Measurements from ENCODE around the gene STK4. TPM values are rescaled to one million over a fixed set of nuclear protein-coding genes. Genes with fewer than 3 reads are reported as not detected.
A peak's percentile ranks its signal among the peaks of the same experiment; 100 is the strongest.

The STK4 gene
- total and polyA plus RNA-seq, 2 of the 8 experiments (the other 6 are each of a cell fraction or from before 2014, with no cell fraction given): 12.0 to 34.3 TPM

DNA sequence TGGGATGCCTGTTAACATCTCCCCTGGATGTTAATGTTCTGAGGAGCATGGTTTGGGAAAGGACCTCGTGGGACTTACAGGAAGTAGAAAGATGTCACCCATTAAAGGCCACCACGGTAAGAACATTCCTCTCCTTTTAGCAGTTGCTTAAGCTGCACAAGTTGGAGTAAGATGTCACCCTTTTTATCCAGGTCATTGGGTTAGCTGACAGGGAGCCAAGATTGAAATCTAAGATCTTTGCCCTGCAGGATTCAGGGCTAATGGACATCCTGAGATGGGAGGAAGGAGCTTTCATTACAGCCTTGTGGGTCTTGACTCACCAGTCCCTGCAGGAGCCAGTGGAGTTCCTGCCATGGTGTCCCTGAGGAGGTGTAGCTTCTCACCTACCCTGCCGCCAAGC is 34.4 kb upstream of the STK4 start:
- Histone ChIP-seq H3K4me2 (ENCODE audit: insufficient read depth in 1 of 2, low read depth in 2 of 2, low read length in 2 of 2) (no peak overlapping the region), H2BK12ac (ENCODE audit: low read depth, low read length) (no peak overlapping the region), H2AK5ac (ENCODE audit: low read depth, low read length) (no peak overlapping the region), H4K20me1 (replicated peaks in 1 of 2; ENCODE audit: control insufficient read depth in 1 of 2, insufficient read depth in 2 of 2, low read length in 2 of 2) (peaks cover 2 to 5% of the 10 kb centered on the region in 2 experiments), H3K4me3 (ENCODE audit: extremely low read depth in 1 of 4, insufficient read depth in 2 of 4, low read depth in 3 of 4, low read length in 4 of 4) (no peak overlapping the region), H3K36me3 (ENCODE audit: control insufficient read depth in 2 of 4, insufficient read depth in 4 of 4, low read length in 3 of 4) (peaks cover 8 to 55% (median 37%) of the 10 kb centered on the region in 4 experiments), H3K4me1 (replicated peaks in 1 of 4; ENCODE audit: control insufficient read depth in 3 of 4, insufficient read depth in 4 of 4, low read length in 3 of 4) (no peaks in the 10 kb centered on the region), H2BK5ac (ENCODE audit: low read depth, low read length) (no peak overlapping the region), H4K8ac (ENCODE audit: extremely low read depth, insufficient read depth, low read length) (0 out of 2 replicates have a peak overlapping the region, but pooled peaks have one; percentile 43), H3K9me3 (ENCODE audit: insufficient read depth in 2 of 2, low read depth in 1 of 2, low read length in 1 of 2) (no peaks in the 10 kb centered on the region), H3K27ac (ENCODE audit: low read depth, low read length) (no peak overlapping the region), H3K27me3 (replicated peaks in 1 of 4; ENCODE audit: control insufficient read depth in 3 of 4, extremely low read depth in 1 of 4, insufficient read depth in 3 of 4, low read length in 3 of 4) (no peaks in the 10 kb centered on the region), H2BK15ac (ENCODE audit: low read length) (no peak overlapping the region), H3K9ac (replicated peaks in 1 of 4; ENCODE audit: extremely low read depth in 1 of 4, low read depth in 3 of 4, low read length in 3 of 4) (no peak overlapping the region), H2BK120ac (replicated peaks; ENCODE audit: low read depth, low read length) (no peak overlapping the region), H3K56ac (replicated peaks; ENCODE audit: insufficient read length, low read depth, low read length) (no peak overlapping the region), H3K4ac (replicated peaks; ENCODE audit: insufficient read length, low read depth, low read length) (no peak overlapping the region), H3K18ac (ENCODE audit: extremely low read depth, low read length) (no peak overlapping the region), H2BK20ac (ENCODE audit: low read length) (no peak overlapping the region), H3K14ac (ENCODE audit: insufficient read length) (no peak overlapping the region), H4K5ac (ENCODE audit: insufficient read length, low read depth, low read length) (no peak overlapping the region), H4K91ac (replicated peaks; ENCODE audit: insufficient read length, low read length) (no peak overlapping the region), H3K79me1 (ENCODE audit: low read depth, low read length) (no peaks in the 10 kb centered on the region; the same call in 1 of the 2 replicates), H2AFZ (ENCODE audit: low read length) (no peak overlapping the region), H3K23ac (ENCODE audit: insufficient read length) (no peak overlapping the region), H3K79me2 (ENCODE audit: control insufficient read depth in 1 of 2, insufficient read depth in 2 of 2, low read length in 2 of 2) (no peaks in the 10 kb centered on the region), H3K23me2 (ENCODE audit: low read depth, low read length) (no peaks in the 10 kb centered on the region)
- no peak for DNase-seq (ENCODE audit: low read depth in 1 of 2, low spot score in 2 of 2)
- whole genome bisulfite sequencing, 2 experiments (ENCODE audit: extremely low coverage in 1 of 2, insufficient coverage in 1 of 2, insufficient read length in 1 of 2, insufficient replicate concordance in 2 of 2, low coverage in 1 of 2, low lambda C conversion rate in 2 of 2, missing lambda C conversion rate in 1 of 2): 88% methylated on average over 3 of the region's 3 CpGs; no CpG with 5 or more reads in 1 of the 2 experiments
- no peak for FAIRE-seq
- ChIA-PET CTCF (ENCODE audit: partially characterized antibody) (interaction anchor here (1.5 kb wide), 1 partner anchor 20 kb away, joined by 3 read pairs; no protein-coding TSS in a partner anchor), POLR2A (ENCODE audit: partially characterized antibody) (interaction anchor here (0.9 to 4.9 kb wide), 4 partner anchors 9 to 13 kb away, joined by 3 to 27 read pairs (median 9); no protein-coding TSS in a partner anchor)
- TF ChIP-seq KDM4A (IDR thresholded peaks at IDR 0.05; ENCODE audit: low read depth, low read length, severe bottlenecking): no peak
- TF ChIP-seq SP4 (IDR thresholded peaks at IDR 0.05; ENCODE audit: low read length): no peak
- TF ChIP-seq JUND (IDR thresholded peaks at IDR 0.05; ENCODE audit: low read length): no peak
- no peak for TF ChIP-seq NRF1 (IDR thresholded peaks at IDR 0.05; ENCODE audit: low read depth, low read length)

All from H1 (cell line).